K562 (cell line): Measurements from ENCODE around the gene PHLPP2. TPM values are rescaled to one million over a fixed set of nuclear protein-coding genes. Genes with fewer than 3 reads are reported as not detected.

Source experiments
- ATAC-seq: fragments of 200-7000 bp; cut with Tn5 transposase; 3 replicates; pipeline ENCODE4 v1.9.1; 2020; ENCODE audit warnings: moderate library complexity
- BruUV-seq: library from RNA; stranded (reverse); fragments of 400-500 nt; replicated peaks from 2 replicates; lab custom pipeline; 2021; lab: Mats Ljungman, UMichigan
- CTCF ChIA-PET: fragments of 300-600 bp; formaldehyde crosslinking; extraction: SDS; loops from one replicate; lab custom pipeline; 2021; ENCODE audit warnings: low intra/inter-chr PET ratio; lab: Yijun Ruan, JAX
- POLR2A ChIA-PET: fragments of 300-600, 350-650 bp; sonication (Branson Sonifier 250); formaldehyde crosslinking; extraction: SDS; loops from one replicate; lab custom pipeline; 2021; ENCODE audit warnings: antibody characterized with exemption, inconsistent platforms; lab: Yijun Ruan, JAX
- DNase-seq, 4 experiments: peaks; one replicate each; pipeline versions ENCODE4 v3.0.0 to v3.0.0-alpha.2; 2011 to 2018; ENCODE audit warnings: low spot score in 3 of 4, mixed read lengths in 3 of 4; ENCODE audit errors: extremely low read depth in 1 of 4
- FAIRE-seq: peaks from 2 replicates; lab custom pipeline; 2011; peaks lifted over from hg19 to GRCh38; lab: Jason Lieb, UNC
- H2AFZ ChIP-seq: 2 replicates; pipeline ENCODE4 v1.6.0; 2011; ENCODE audit warnings: low read depth, low read length, control low read depth, inconsistent platforms
- H3K27ac ChIP-seq: fragments of 200-600 bp; 3 replicates; pipeline ENCODE4 v1.8.0; 2011; ENCODE audit warnings: low read depth, mild to moderate bottlenecking, control low read depth, inconsistent platforms, low read length, moderate library complexity, mixed read lengths; ENCODE audit errors: extremely low read depth
- H3K27me3 ChIP-seq, 2 experiments: fragments of 300-600 bp in 1 of 2; 2 replicates in 1 of 2; 3 replicates in 1 of 2; pipeline versions ENCODE4 v1.6.0 to v1.8.0; 2011; ENCODE audit warnings: inconsistent platforms in 2 of 2, low read length in 2 of 2, mild to moderate bottlenecking in 1 of 2, mixed read lengths in 1 of 2, moderate library complexity in 1 of 2; ENCODE audit not compliant: control insufficient read depth in 2 of 2, insufficient read depth in 2 of 2
- H3K36me3 ChIP-seq: fragments of 300-600 bp; 3 replicates; pipeline ENCODE4 v1.8.0; 2011; ENCODE audit warnings: mild to moderate bottlenecking, low read length, inconsistent platforms; ENCODE audit not compliant: control insufficient read depth, insufficient read depth
- H3K4me1 ChIP-seq, 2 experiments: fragments of 200-600 bp in 1 of 2; replicated peaks in 1 of 2; 2 replicates in 1 of 2; 3 replicates in 1 of 2; pipeline versions ENCODE4 v1.5.1 to v1.8.0; 2011; ENCODE audit warnings: inconsistent platforms in 2 of 2, low read length in 2 of 2, mild to moderate bottlenecking in 1 of 2, mixed read lengths in 1 of 2, moderate library complexity in 1 of 2; ENCODE audit not compliant: control insufficient read depth in 2 of 2, insufficient read depth in 2 of 2
- H3K4me2 ChIP-seq: 2 replicates; pipeline ENCODE4 v1.6.1; 2011; ENCODE audit warnings: low read length, control low read depth, inconsistent platforms, mixed read lengths; ENCODE audit not compliant: insufficient read depth
- H3K4me3 ChIP-seq: fragments of 200-600 bp; sonication (generic), shearing (Covaris generic); 2 replicates; pipeline ENCODE4 v1.5.1; 2016; ENCODE audit warnings: control low read depth, inconsistent platforms
- H3K79me2 ChIP-seq: fragments of 200-600 bp; 3 replicates; pipeline ENCODE4 v1.8.0; 2011; ENCODE audit warnings: low read length, inconsistent platforms; ENCODE audit not compliant: control insufficient read depth, insufficient read depth
- H3K9ac ChIP-seq, 2 experiments: 2 replicates each; pipeline versions ENCODE4 v1.6.0 to v1.6.1; 2011; ENCODE audit warnings: low read depth in 2 of 2, low read length in 2 of 2, control low read depth in 1 of 2, inconsistent platforms in 1 of 2, mild to moderate bottlenecking in 1 of 2, mixed read lengths in 1 of 2; ENCODE audit not compliant: insufficient read depth in 1 of 2
- H3K9me1 ChIP-seq: one replicate; pipeline ENCODE4 v1.6.0; 2011; ENCODE audit warnings: inconsistent platforms, mild to moderate bottlenecking, low read length, moderate library complexity; ENCODE audit not compliant: control insufficient read depth, insufficient read depth
- H3K9me3 ChIP-seq: replicated peaks from 2 replicates; pipeline ENCODE4 v1.5.1; 2011; ENCODE audit warnings: low read depth, low read length, inconsistent platforms; ENCODE audit not compliant: control insufficient read depth, insufficient read depth
- H4K20me1 ChIP-seq: replicated peaks from 2 replicates; pipeline ENCODE4 v1.6.1; 2011; ENCODE audit warnings: low read length, inconsistent platforms, mixed read lengths; ENCODE audit not compliant: control insufficient read depth, insufficient read depth
- C11orf30 ChIP-seq: fragments of 450-650 bp; IDR thresholded peaks from 2 replicates; pipeline ENCODE4 v1.6.1; 2016; ENCODE audit warnings: low read depth, mild to moderate bottlenecking
- LARP7 ChIP-seq: fragments of 450-650 bp; IDR thresholded peaks from 2 replicates; pipeline ENCODE4 v1.6.1; 2016
- PML ChIP-seq: IDR thresholded peaks from 2 replicates; pipeline ENCODE4 v1.6.1; 2012; ENCODE audit warnings: low read length, inconsistent platforms
- RBFOX2 ChIP-seq: fragments of 200-400 bp; formaldehyde crosslinking; IDR thresholded peaks from 2 replicates; pipeline ENCODE4 v1.6.1; 2017; ENCODE audit warnings: low read depth, mild to moderate bottlenecking, low read length, moderate library complexity
- TRIM28 ChIP-seq: fragments of 450-650 bp; IDR thresholded peaks from 2 replicates; pipeline ENCODE4 v1.6.1; 2017
- ZNF121 ChIP-seq: sonication (generic); formaldehyde crosslinking; conservative IDR thresholded peaks from 2 replicates; pipeline ENCODE4 v1.8.0; 2022; ENCODE audit warnings: missing genetic modification reagents
- WGBS: fragments of 100-300 bp; shearing (Covaris generic); methylation state at CpG from one replicate; pipeline ENCODE4 v1.1.6; 2016; ENCODE audit warnings: low coverage, mixed read lengths; ENCODE audit not compliant: insufficient coverage; ENCODE audit errors: missing lambda C conversion rate; 5-methylcytosine and 5-hydroxymethylcytosine counted together
- in situ Hi-C: fragments of 300-500 bp; cut with MboI; formaldehyde crosslinking; loops from 4 replicates; pipeline ENCODE4 v1.15.0; 2018; ENCODE audit warnings: inconsistent platforms, mixed read lengths
- intact Hi-C: fragments of 100-400 bp; cut with micrococcal nuclease; formaldehyde crosslinking; loops from 2 replicates; pipeline ENCODE4 v1.14.2; 2022
- polyA plus RNA-seq, 8 experiments: library from polyadenylated mRNA; depleted of rRNA in 4 of 8; stranded (reverse) in 5 of 8; unstranded in 3 of 8; fragments of >200 nt; fragmentation: Nextera tagmentation in 2 of 8; fragmentation: Illumina TruSeq in 1 of 8; extraction: Ambion mirVana in 2 of 8; extraction: Trizol in 1 of 8; gene quantifications; 2 replicates each; pipeline versions ENCODE4 v1.2.1 to v1.2.3, GENCODE V29; 2011 to 2014; ENCODE audit warnings: inconsistent platforms in 1 of 8, missing spikeins in 1 of 8
- total RNA-seq, 7 experiments: library from RNA; depleted of rRNA in 6 of 7; stranded (reverse); fragments of >200 nt in 6 of 7; fragmentation: Illumina TruSeq in 2 of 7; extraction: Trizol in 2 of 7; gene quantifications; 2 replicates each; pipeline versions ENCODE4 v1.2.1 to v1.2.3, GENCODE V29; 2011 to 2021; ENCODE audit warnings: low replicate concordance in 1 of 7
- TF ChIP-seq, protein P1 (sequence below): sonication (generic); formaldehyde crosslinking; IDR thresholded peaks from 2 replicates; pipeline ENCODE4 v1.8.1; 2023; ENCODE audit warnings: mild to moderate bottlenecking, missing genetic modification reagents
- TF ChIP-seq, protein P2 (sequence below): fragments of 450-650 bp; conservative IDR thresholded peaks from 2 replicates; pipeline ENCODE4 v1.6.1; 2016; ENCODE audit warnings: missing genetic modification characterization, low read depth, mild to moderate bottlenecking, control low read depth, missing compliant biosample characterization
- TF ChIP-seq, protein P3 (sequence below): fragments of 450-650 bp; IDR thresholded peaks from 2 replicates; pipeline ENCODE4 v1.6.1; 2017; ENCODE audit warnings: antibody characterized with exemption

PHLPP2 gene
- total and polyA plus RNA-seq, 9 of the 15 experiments (the other 6 are each of a cell fraction or from before 2014, with no cell fraction given): 0.60 to 7.1 (median 2.6) TPM

DNA sequence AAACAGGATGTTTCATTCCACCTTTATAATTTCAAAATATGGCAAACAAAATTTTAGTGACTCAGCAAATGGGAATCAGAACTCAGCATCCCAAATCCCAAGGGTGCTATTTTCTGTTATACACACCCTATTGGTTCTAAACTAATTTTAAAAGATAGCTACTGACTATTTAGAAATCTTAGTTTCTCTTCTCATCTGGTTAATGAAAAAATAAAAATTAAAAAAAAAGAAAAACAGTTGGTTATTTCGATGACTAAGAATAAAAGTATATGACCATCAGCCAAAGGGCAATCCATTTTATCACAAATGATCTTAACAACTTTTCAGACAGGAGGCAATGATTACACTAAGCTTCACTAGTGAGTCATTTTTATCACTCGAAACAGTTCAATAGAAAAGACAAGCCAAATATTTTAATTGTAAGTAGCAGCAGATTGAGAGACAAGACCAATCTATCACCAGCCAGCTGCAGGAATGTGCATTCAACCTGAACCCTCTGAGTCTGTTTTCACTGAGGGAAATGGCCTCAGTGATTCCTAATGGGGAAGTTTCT is 15.2 kb downstream of the PHLPP2 start (continued):
- TF ChIP-seq C11orf30: peak; percentile 66

DNA sequence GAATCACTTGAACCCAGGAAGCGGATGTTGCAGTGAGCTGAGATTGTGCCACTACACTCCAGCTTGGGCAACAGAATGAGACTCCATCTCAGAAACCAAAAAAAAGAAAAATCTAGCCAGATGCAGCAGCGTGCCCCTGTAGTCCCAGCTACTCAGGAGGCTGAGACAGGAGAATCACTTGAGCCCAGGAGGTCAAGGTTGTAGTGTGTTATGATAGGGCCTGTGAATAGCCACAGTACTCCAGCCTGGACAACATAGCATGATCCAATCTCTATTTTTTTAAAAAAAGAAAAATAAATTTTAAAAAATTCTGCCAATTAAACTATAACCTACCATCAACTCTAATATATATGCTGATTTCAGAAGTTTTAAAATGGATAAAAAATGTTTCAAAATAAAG is 15.8 kb downstream of the PHLPP2 start:
- Histone ChIP-seq H3K4me1 (no peaks in the 10 kb centered on the region), H3K27me3 (no peaks in the 10 kb centered on the region), H3K36me3 (no peaks in the 10 kb centered on the region; the same call in 2 of the 3 replicates), H4K20me1 (no peaks in the 10 kb centered on the region), H2AFZ (no peak overlapping the region), H3K9me3 (no peaks in the 10 kb centered on the region), H3K79me2 (no peaks in the 10 kb centered on the region), H3K9ac (no peak overlapping the region), H3K9me1 (no peaks in the 10 kb centered on the region), H3K27ac (no peak overlapping the region), H3K4me3 (no peak overlapping the region), H3K4me2 (no peak overlapping the region)
- FAIRE-seq: no peak
- DNase-seq: no peak
- in situ Hi-C loops: no loop called here
- intact Hi-C loops: no loop called here
- BruUV-seq: no TSS peak
- no peak for ATAC-seq
- WGBS: 92% methylated on average over 2 of the region's 2 CpGs
- no peak for TF ChIP-seq TRIM28
- TF ChIP-seq ZNF121 (CRISPR knock-in tag): peak; percentile 31; the same call in 1 of the 2 replicates
- CTCF ChIA-PET: no interaction called here
- POLR2A ChIA-PET: interaction anchor here (1.3 to 1.7 kb wide), 2 partner anchors 10 kb away, joined by 4 to 5 read pairs; no protein-coding TSS in a partner anchor

DNA sequence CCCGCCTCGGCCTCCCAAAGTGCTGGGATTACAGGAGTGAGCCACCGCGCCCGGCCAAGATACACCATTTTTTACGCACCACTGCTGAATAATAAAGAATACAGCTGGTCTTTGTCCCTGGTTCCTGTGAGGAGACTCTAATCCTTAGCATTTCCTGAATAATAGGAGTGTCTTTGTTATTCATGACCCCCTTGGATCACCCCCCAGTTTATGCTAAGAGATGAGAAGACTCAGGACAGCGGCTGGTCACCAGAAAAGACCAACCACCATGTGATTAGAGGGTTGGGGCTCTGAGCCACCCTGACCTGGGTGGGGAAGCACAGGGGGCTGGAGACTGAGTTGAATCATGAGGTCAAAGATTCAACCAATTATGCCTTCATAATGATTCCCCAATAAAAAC is 17.3 kb downstream of the PHLPP2 start:
- no TSS peak for BruUV-seq
- no peaks in the 10 kb centered on the region for H4K20me1 ChIP-seq
- CTCF ChIA-PET: no interaction called here
- DNase-seq (no peak), FAIRE-seq (no peak), ATAC-seq (no peak)
- H3K4me2 ChIP-seq: no peak overlapping the region
- no peaks in the 10 kb centered on the region for H3K9me1 ChIP-seq
- in situ Hi-C loops: no loop called here
- POLR2A ChIA-PET: interaction anchor here (1.0 to 1.7 kb wide), 2 partner anchors 9 to 14 kb away, joined by 3 to 5 read pairs; no protein-coding TSS in a partner anchor
- no peaks in the 10 kb centered on the region for H3K4me1 ChIP-seq
- no peaks in the 10 kb centered on the region for H3K79me2 ChIP-seq
- intact Hi-C loops: no loop called here
- no peaks in the 10 kb centered on the region for H3K9me3 ChIP-seq
- no peaks in the 10 kb centered on the region; the same call in 2 of the 3 replicates for H3K36me3 ChIP-seq
- WGBS: 97% methylated on average over 5 of the region's 7 CpGs
- H3K27me3 ChIP-seq: no peaks in the 10 kb centered on the region
- H3K4me3 ChIP-seq: no peak overlapping the region
- no peak overlapping the region for H2AFZ ChIP-seq
- H3K9ac ChIP-seq: no peak overlapping the region
- no peak overlapping the region for H3K27ac ChIP-seq
- TF ChIP-seq LARP7 (no peak), PML (no peak), RBFOX2 (no peak)
- TF ChIP-seq, protein P1, sequence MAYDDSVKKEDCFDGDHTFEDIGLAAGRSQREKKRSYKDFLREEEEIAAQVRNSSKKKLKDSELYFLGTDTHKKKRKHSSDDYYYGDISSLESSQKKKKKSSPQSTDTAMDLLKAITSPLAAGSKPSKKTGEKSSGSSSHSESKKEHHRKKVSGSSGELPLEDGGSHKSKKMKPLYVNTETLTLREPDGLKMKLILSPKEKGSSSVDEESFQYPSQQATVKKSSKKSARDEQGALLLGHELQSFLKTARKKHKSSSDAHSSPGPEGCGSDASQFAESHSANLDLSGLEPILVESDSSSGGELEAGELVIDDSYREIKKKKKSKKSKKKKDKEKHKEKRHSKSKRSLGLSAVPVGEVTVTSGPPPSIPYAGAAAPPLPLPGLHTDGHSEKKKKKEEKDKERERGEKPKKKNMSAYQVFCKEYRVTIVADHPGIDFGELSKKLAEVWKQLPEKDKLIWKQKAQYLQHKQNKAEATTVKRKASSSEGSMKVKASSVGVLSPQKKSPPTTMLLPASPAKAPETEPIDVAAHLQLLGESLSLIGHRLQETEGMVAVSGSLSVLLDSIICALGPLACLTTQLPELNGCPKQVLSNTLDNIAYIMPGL: no peak
- TF ChIP-seq, protein P2, sequence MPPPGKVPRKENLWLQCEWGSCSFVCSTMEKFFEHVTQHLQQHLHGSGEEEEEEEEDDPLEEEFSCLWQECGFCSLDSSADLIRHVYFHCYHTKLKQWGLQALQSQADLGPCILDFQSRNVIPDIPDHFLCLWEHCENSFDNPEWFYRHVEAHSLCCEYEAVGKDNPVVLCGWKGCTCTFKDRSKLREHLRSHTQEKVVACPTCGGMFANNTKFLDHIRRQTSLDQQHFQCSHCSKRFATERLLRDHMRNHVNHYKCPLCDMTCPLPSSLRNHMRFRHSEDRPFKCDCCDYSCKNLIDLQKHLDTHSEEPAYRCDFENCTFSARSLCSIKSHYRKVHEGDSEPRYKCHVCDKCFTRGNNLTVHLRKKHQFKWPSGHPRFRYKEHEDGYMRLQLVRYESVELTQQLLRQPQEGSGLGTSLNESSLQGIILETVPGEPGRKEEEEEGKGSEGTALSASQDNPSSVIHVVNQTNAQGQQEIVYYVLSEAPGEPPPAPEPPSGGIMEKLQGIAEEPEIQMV: no peak
- TF ChIP-seq, protein P3, sequence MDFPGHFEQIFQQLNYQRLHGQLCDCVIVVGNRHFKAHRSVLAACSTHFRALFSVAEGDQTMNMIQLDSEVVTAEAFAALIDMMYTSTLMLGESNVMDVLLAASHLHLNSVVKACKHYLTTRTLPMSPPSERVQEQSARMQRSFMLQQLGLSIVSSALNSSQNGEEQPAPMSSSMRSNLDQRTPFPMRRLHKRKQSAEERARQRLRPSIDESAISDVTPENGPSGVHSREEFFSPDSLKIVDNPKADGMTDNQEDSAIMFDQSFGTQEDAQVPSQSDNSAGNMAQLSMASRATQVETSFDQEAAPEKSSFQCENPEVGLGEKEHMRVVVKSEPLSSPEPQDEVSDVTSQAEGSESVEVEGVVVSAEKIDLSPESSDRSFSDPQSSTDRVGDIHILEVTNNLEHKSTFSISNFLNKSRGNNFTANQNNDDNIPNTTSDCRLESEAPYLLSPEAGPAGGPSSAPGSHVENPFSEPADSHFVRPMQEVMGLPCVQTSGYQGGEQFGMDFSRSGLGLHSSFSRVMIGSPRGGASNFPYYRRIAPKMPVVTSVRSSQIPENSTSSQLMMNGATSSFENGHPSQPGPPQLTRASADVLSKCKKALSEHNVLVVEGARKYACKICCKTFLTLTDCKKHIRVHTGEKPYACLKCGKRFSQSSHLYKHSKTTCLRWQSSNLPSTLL: no peak
